Immature natural killer cell (primary cell): ENCODE results near the gene PLET1. TPM values are rescaled to one million over a fixed set of nuclear protein-coding genes. Genes with fewer than 3 reads are reported as not detected.

ENCODE experiments used
- DNase-seq, 3 donors: peaks; one replicate each; pipeline ENCODE4 v3.0.0; 2022; ENCODE audit warnings: mixed read lengths in 1 of 3
- H3K27ac Mint-ChIP-seq, 6 donors: one replicate each; pipeline ENCODE4 v1.8.0; 2020; ENCODE audit warnings: mixed read lengths in 6 of 6, mild to moderate bottlenecking in 5 of 6, inconsistent platforms in 4 of 6, moderate library complexity in 3 of 6
- H3K27me3 Mint-ChIP-seq, 3 donors: one replicate each; pipeline ENCODE4 v1.8.0; 2020 to 2021; ENCODE audit warnings: low read depth in 3 of 3, mild to moderate bottlenecking in 3 of 3, mixed read lengths in 3 of 3, moderate library complexity in 3 of 3, inconsistent platforms in 1 of 3
- H3K36me3 Mint-ChIP-seq, 3 donors: one replicate each; pipeline ENCODE4 v1.8.0; 2020; ENCODE audit warnings: mixed read lengths in 3 of 3, inconsistent platforms in 2 of 3, mild to moderate bottlenecking in 2 of 3
- H3K4me1 Mint-ChIP-seq, 2 donors: one replicate each; pipeline ENCODE4 v1.8.0; 2020; ENCODE audit warnings: inconsistent platforms in 2 of 2, mild to moderate bottlenecking in 2 of 2, mixed read lengths in 2 of 2, moderate library complexity in 1 of 2
- H3K4me3 Mint-ChIP-seq, 5 donors: one replicate each; pipeline ENCODE4 v1.8.0; 2020; ENCODE audit warnings: mild to moderate bottlenecking in 5 of 5, mixed read lengths in 5 of 5, inconsistent platforms in 3 of 5, moderate library complexity in 3 of 5
- H3K9me3 Mint-ChIP-seq, 6 donors: one replicate each; pipeline ENCODE4 v1.8.0; 2020; ENCODE audit warnings: mild to moderate bottlenecking in 6 of 6, mixed read lengths in 6 of 6, inconsistent platforms in 4 of 6, moderate library complexity in 3 of 6
- polyA plus RNA-seq, 3 donors: library from polyadenylated mRNA; unstranded; fragments of 300-500 nt; fragmentation: Illumina TruSeq; gene quantifications; one replicate each; pipeline ENCODE4 v1.2.3, GENCODE V29; 2021

The PLET1 gene, protein sequence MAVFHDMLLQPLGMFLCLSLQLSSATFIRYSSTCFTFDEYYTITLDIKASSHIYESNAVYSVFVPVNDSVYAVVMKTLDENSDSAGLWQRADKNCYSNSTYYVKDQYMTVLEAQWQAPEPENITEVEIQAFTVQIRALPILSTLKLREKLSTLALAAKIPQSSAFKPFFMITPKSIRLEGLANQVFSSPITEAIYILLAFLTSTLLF
- not detected for polyA plus RNA-seq

DNA sequence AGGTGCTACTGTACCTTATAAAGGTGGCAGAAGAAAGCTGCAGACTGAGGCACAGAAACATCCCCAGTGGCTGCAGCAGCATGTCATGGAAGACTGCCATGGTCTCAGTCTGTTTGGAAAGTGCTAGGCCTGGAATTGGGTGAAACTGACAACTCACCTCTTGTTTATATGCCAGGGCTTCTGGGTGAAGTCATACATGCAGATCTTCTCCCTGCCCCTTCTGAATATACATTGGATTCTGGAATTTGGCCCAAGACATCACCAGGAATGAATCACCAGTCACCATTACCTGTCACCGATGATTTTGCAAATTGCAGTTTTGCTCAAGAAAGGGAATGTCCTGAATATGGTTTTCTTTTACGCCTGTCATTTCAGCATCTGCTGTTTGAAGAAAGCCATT lies at the start of gene PLET1:
TSS of gene PLET1 (minus strand) at position 371 of the 400 bp plus-strand sequence. CDS start at position 100, 271 bp downstream.
- DNase-seq = no peak
- no peak within 1 kb of the TSS for H3K27ac Mint-ChIP-seq
- no peaks in the 10 kb centered on the region for H3K4me1 Mint-ChIP-seq
- H3K27me3 Mint-ChIP-seq = no peaks in the 10 kb centered on the region
- H3K36me3 Mint-ChIP-seq = peaks cover 4 to 11% (median 9%) of the 10 kb centered on the region in 3 donors
- no peak within 1 kb of the TSS for H3K4me3 Mint-ChIP-seq
- H3K9me3 Mint-ChIP-seq = no peaks in the 10 kb centered on the region

DNA sequence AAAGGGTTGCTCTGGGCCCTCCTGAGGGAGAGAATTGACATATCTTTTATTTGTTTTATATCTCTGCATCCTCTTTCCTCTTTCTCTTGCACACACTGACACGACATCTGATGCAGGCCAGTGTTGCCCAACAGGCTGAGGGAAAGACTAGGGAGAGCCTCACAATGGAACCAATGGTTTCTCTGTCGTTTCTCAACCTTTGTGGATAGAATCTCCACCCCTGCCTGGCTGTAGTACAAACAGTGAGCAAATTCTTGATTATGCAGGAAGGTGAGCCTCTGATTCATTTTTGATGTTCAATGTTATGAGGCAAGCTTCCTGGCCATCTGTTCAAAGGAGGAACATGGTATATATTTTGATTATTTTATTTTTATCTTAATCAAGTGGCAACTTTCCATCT lies 49.8 kb upstream of the PLET1 start:
- no peak overlapping the region for H3K4me3 Mint-ChIP-seq
- no peaks in the 10 kb centered on the region for H3K4me1 Mint-ChIP-seq
- DNase-seq = no peak
- H3K36me3 Mint-ChIP-seq = peaks cover 0 to 15% (median 10%) of the 10 kb centered on the region in 3 donors
- H3K9me3 Mint-ChIP-seq = no peaks in the 10 kb centered on the region
- H3K27me3 Mint-ChIP-seq = peaks cover 0 to 3% (median 0%) of the 10 kb centered on the region in 3 donors
- H3K27ac Mint-ChIP-seq = no peak overlapping the region

DNA sequence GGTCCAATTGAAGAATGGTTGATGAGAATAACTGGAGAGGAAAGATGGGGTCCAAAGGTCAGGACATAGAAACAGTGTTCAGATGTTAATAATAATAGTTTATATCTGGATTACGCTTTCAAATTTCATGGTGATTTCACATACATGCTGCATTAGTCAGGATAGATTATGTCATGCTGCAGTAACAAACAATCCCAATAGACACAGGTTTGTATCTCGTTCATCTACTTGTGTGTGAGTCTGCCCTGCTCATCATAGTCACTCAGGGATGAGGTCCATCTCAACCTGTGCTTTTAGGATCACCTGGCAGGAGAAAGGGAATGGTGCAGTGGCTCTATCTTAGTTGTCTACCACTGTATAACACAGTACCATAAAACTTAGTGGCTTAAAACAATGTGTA lies 48.0 kb upstream of the PLET1 start:
- Mint-ChIP-seq H3K36me3 (peaks cover 0 to 19% (median 9%) of the 10 kb centered on the region in 3 donors), H3K27me3 (peaks cover 0 to 3% (median 0%) of the 10 kb centered on the region in 3 donors), H3K9me3 (no peaks in the 10 kb centered on the region), H3K4me1 (no peaks in the 10 kb centered on the region), H3K27ac (no peak overlapping the region), H3K4me3 (no peak overlapping the region)
- no peak for DNase-seq

DNA sequence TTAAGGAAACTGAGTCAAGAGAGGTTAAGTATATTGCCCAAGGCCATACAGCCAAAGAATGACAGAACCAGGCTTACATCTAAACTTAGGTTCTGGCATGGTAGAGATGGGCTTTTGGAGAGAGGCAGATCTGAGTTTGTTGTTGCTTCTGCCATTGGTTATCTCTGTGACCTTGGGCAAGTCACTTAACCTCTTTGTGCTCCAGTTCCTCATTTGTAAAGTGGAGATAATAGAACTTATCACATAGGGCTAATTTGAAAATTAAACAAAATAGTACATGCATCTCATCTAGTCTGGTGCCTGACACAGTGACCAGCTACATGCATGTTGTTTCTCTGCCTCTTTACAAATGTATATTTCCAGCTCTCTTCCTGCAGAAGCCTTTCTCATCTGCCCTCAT lies 47.0 kb upstream of the PLET1 start:
- H3K9me3 Mint-ChIP-seq = no peaks in the 10 kb centered on the region
- no peak overlapping the region for H3K27ac Mint-ChIP-seq
- no peak for DNase-seq
- peaks cover 0 to 3% (median 0%) of the 10 kb centered on the region in 3 donors for H3K27me3 Mint-ChIP-seq
- H3K4me3 Mint-ChIP-seq = no peak overlapping the region
- no peaks in the 10 kb centered on the region for H3K4me1 Mint-ChIP-seq
- peaks cover 4 to 19% (median 6%) of the 10 kb centered on the region in 3 donors for H3K36me3 Mint-ChIP-seq

DNA sequence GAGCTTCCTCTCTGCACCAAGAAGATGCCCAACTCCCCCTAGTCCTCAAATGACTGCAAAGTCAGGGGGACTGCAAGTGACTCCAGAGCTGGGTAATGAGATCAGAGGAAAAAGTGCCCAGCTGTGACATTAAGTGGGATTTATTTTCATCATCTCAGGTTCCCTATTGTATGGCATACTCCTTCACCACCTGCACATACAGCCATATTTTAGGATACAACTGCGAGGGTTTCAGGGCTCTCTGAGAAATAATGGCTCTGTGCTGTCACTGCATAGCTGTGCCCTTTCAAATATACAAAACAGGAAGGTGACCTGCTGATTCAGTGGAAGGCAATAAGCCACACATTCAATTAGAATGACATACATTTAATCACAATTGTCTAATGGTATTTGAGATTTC lies 45.6 kb upstream of the PLET1 start:
- DNase-seq = no peak
- peaks cover 4 to 19% (median 6%) of the 10 kb centered on the region in 3 donors for H3K36me3 Mint-ChIP-seq
- H3K27me3 Mint-ChIP-seq = peaks cover 0 to 3% (median 0%) of the 10 kb centered on the region in 3 donors
- no peak overlapping the region for H3K27ac Mint-ChIP-seq
- no peaks in the 10 kb centered on the region for H3K4me1 Mint-ChIP-seq
- H3K4me3 Mint-ChIP-seq = no peak overlapping the region
- no peaks in the 10 kb centered on the region for H3K9me3 Mint-ChIP-seq

DNA sequence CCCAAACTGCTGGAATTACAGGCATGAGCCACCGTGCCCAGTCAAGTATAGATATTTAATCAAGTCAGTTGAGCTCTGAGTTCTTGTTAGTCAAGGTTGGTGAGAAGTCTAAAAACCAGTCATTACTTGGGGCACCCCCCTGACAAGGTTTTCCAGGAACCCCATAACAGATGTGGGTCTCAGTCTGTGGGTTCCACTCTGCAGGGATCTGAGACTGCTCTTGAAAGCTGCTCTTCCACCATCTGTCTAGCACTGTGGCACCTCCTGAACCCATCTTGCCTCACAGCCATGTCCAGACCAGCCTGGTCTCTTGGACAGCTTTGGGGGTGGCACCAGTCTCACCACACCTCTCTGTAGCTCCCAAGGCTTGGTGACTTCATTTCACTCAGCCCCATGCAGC lies 44.3 kb upstream of the PLET1 start:
- no peaks in the 10 kb centered on the region for H3K4me1 Mint-ChIP-seq

DNA sequence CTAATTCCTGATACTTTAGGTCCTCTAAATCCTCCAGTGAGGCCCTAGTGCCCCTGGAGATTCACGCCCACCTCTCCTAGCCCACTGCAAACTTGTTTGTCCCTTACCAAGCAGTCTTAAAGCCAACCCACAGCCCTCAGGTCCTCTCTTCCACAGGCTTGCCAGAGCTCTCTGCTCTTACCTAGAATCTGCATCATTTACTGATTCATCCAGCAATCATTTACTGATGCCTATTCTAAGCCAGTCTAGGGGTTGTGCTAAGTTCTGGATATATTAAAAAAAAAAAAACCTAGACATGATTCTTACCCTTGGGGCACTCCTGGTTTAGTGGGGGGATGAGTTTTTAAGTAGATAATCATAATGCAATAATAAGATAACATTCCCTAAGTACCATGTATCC lies 43.0 kb upstream of the PLET1 start:
- Mint-ChIP-seq H3K27me3 (no peaks in the 10 kb centered on the region), H3K4me3 (no peak overlapping the region), H3K36me3 (peaks cover 4 to 16% (median 6%) of the 10 kb centered on the region in 3 donors), H3K9me3 (no peaks in the 10 kb centered on the region), H3K4me1 (peaks cover 0 to under 1% of the 10 kb centered on the region in 2 donors), H3K27ac (no peak overlapping the region)
- DNase-seq = no peak

More for the DNA sequence above, 44.3 kb upstream of the PLET1 start:
- Mint-ChIP-seq H3K27ac (no peak overlapping the region), H3K27me3 (peaks cover 0 to 2% (median 0%) of the 10 kb centered on the region in 3 donors), H3K9me3 (no peaks in the 10 kb centered on the region), H3K36me3 (peaks cover 4 to 19% (median 6%) of the 10 kb centered on the region in 3 donors), H3K4me3 (no peak overlapping the region)
- DNase-seq = no peak

DNA sequence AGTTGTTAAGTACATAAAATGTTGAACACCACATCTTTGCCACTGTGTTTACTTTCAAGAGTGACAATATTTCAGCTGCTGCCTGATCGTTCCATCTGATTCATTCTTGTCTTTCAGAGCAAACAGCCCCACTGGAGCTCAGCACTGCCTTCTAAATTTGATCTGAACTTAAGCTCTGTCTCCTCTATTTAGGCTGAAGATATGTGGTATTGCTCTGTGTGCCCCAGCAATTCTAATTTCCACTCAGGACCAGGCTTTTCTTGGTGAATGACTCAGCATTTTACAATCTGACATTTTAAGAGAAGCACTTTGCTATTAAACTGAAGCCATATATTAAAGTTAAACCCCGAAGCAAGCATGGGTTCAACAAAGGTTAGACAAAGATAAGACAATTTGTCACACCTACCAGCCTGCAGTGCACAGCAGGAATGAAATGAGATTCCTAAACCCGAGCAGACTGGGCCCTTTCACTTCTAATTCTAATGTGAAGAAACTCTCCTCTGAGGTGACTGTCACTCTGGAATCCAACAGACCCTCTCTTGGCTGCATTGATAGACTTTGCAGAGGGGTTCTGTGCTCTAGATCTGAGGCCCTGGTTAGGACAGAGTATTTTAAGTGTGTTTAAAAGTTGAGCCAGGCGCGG lies 41.7 kb upstream of the PLET1 start:
- Mint-ChIP-seq H3K4me1 (peaks cover 9 to 13% of the 10 kb centered on the region in 2 donors), H3K27me3 (no peaks in the 10 kb centered on the region), H3K4me3 (no peak overlapping the region), H3K9me3 (no peaks in the 10 kb centered on the region), H3K36me3 (peaks cover 0 to 4% (median 4%) of the 10 kb centered on the region in 3 donors), H3K27ac (no peak overlapping the region)
- DNase-seq = no peak

DNA sequence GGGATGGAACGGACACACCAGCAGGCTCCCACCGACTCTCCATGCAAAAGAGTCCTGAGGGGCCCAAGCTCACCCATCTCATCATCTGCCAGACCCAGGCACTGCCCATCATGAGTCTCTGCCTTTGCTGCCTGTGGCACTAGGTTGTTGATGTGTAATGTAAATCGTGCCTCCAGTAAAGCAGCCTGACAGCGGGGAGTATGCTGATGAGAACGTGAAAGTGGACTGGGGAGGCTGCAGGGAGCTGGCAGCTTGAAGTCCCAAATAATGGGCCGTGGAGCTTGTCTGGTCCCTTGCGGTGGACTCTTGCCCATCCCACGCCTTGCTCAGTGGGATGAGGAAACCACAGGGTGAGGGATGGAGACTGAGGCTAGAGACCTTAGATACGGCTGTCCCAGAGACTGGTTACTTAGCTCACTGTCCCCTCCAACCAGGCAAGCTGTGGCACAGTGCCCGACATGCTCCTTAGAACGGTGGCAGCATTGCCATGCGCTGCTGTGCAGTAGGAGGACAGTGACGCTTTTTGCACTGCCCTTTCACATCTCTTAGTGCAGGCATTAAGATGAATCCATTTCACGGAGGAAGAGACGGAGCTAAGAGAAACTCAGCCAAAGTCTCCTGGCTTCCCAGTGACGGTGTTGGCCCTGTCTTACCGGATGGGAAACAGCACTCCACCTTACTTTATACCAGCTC lies 39.6 kb upstream of the PLET1 start:
- Mint-ChIP-seq H3K36me3 (peaks cover 0 to 7% (median 5%) of the 10 kb centered on the region in 3 donors), H3K4me1 (peaks cover 14 to 21% of the 10 kb centered on the region in 2 donors), H3K27me3 (no peaks in the 10 kb centered on the region), H3K27ac (no peak overlapping the region), H3K4me3 (no peak overlapping the region), H3K9me3 (no peaks in the 10 kb centered on the region)
- DNase-seq = no peak

DNA sequence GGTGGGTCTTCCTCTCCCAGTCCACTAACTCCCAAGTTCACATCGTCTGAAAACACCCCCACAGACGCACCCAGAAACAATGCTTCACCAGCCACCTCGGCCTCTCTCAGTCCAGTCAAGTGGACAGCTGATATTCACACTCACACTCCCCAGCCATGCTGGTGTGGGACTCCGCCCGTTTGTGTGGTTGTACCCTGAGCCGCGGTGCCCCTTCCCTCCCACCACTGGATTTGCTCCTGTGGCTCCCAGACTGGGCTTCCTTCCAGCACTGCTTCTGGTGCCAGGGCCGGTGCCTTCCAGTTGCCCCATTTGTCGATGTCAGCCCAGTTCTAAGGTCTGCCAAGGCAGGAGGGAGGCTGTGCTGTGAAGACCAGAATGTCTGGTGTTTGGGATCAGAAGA lies 37.9 kb upstream of the PLET1 start:
- Mint-ChIP-seq H3K36me3 (peaks cover 0 to 7% (median 5%) of the 10 kb centered on the region in 3 donors), H3K27me3 (peaks cover 0 to 2% (median 0%) of the 10 kb centered on the region in 3 donors)

DNA sequence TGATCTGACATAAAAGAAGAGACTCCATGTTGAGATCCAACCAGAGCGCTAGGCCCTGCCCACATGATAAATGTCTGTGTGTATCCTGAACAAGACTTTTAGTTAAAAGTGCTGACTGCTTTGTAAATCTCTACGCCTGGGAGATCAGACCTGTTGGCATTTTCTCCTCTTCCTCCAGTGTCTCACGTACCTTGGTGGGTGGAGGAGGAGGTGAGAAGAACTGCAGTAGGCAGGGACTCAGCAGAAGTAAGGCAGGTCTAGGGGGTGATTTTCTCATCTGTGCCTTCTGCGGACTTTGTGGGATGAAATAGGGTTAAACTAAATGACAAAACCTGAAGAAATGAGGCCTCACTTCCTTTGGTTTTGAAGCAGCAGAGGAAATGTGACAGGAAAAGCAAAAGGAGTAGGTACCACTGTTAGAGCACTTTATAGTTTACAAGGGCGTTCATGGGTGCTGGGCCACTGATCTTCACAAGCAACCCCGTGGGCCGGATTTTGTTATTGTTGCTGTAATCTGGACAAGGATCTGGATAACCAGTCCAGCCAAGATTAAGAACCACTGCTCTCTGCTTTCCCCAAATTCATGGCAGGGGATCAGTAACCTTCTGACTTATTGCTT lies 36.7 kb upstream of the PLET1 start:
- no peaks in the 10 kb centered on the region for H3K9me3 Mint-ChIP-seq
- H3K36me3 Mint-ChIP-seq = peaks cover 0 to 5% (median 3%) of the 10 kb centered on the region in 3 donors
- H3K27me3 Mint-ChIP-seq = peaks cover 0 to 2% (median 0%) of the 10 kb centered on the region in 3 donors
- DNase-seq = peak in 1 of 3 donors; percentile 4
- H3K27ac Mint-ChIP-seq = peak overlapping the region in 4 of 6 donors; percentile 13 to 69 (median 41)
- H3K4me1 Mint-ChIP-seq = peaks cover 14 to 21% of the 10 kb centered on the region in 2 donors
- H3K4me3 Mint-ChIP-seq = peak overlapping the region in 1 of 5 donors; percentile 2

More for the DNA sequence above, 37.9 kb upstream of the PLET1 start:
- Mint-ChIP-seq H3K9me3 (no peaks in the 10 kb centered on the region), H3K4me1 (peaks cover 14 to 21% of the 10 kb centered on the region in 2 donors), H3K4me3 (no peak overlapping the region), H3K27ac (no peak overlapping the region)
- DNase-seq = no peak

DNA sequence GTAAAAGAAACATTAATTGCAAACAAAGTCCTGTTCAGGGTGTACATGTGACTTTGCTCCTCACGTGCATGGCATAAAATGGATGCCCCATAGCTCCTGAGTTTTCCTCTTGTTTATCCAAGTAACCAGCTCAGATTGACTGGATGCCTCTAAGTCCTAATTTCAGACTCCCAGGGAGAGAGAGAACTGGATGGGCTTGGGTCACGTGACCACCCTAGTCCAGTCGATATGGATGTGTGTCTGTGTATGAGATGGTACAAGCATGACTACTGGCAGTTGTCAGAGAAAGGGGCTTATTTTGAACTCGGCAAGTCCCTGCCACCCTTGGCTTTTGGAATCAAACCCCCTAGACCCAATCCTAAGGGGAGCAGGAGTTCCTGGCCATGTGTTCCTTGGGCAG lies 35.4 kb upstream of the PLET1 start:
- H3K9me3 Mint-ChIP-seq = no peaks in the 10 kb centered on the region
- no peak for DNase-seq
- peaks cover 0 to 5% (median 3%) of the 10 kb centered on the region in 3 donors for H3K36me3 Mint-ChIP-seq
- peaks cover 3 to 4% (median 3%) of the 10 kb centered on the region in 3 donors for H3K27me3 Mint-ChIP-seq
- no peak overlapping the region for H3K4me3 Mint-ChIP-seq
- no peak overlapping the region for H3K27ac Mint-ChIP-seq
- peaks cover 14 to 21% of the 10 kb centered on the region in 2 donors for H3K4me1 Mint-ChIP-seq

DNA sequence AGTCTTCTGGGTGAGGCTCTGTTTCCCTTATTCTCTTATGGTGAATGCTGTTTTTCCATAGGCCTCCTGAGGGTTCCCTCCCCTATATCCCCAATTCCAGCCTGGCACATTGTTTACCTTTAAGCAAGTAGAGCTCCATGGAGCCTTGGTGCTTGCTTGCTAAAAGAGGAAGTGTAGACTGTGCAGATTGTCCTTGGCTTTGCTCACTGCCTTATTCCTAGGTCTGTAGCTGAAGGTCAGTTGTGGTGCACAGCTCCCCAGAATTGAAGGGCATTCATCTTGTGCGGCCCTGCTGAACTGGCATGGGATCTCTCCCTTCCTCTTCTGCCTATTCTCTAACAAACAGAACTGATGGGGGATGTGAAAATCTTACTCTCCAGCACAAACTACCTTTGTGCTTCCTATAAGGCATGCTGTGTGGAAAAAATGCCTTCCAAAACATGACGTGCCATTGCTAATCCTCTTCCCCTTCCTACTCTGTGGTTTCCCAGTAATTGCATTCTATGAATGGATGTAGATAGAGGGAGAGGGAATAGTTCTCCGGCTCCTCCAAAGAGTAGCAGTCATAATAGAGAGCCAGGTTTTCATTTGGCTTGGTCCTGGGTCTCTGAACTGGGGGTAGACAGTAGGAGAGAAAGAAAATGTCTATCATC lies 34.2 kb upstream of the PLET1 start:
- no peaks in the 10 kb centered on the region for H3K9me3 Mint-ChIP-seq
- peaks cover 17 to 28% of the 10 kb centered on the region in 2 donors for H3K4me1 Mint-ChIP-seq
- H3K27me3 Mint-ChIP-seq = peaks cover 3 to 5% (median 4%) of the 10 kb centered on the region in 3 donors
- H3K27ac Mint-ChIP-seq = no peak overlapping the region
- DNase-seq = no peak
- peaks cover 0 to 5% (median 3%) of the 10 kb centered on the region in 3 donors for H3K36me3 Mint-ChIP-seq
- no peak overlapping the region for H3K4me3 Mint-ChIP-seq
